Measurements from ENCODE around the gene SPRR5. TPM values are rescaled to one million over a fixed set of nuclear protein-coding genes. Genes with fewer than 3 reads are reported as not detected.

Gene SPRR5
- not detected in 2 replicates for total RNA-seq (2012; rRNA removed)
- polyA plus RNA-seq (2012; rRNA removed), result not detected in 2 replicates
- polyA plus RNA-seq (2012; cell fraction: cytosol; rRNA removed), result not detected in 2 replicates
- polyA plus RNA-seq (2012; cell fraction: nucleus; rRNA removed; ENCODE audit: low replicate concordance), result not detected in 2 replicates
- Bru-seq, nascent RNA, result not detected
- BruChase-seq, experiment 1, labeled RNA remaining after a 6-hour chase, result not detected
- not detected for BruChase-seq, experiment 2, labeled RNA remaining after a 2-hour chase
- long read RNA-seq, result 0 reads

DNA sequence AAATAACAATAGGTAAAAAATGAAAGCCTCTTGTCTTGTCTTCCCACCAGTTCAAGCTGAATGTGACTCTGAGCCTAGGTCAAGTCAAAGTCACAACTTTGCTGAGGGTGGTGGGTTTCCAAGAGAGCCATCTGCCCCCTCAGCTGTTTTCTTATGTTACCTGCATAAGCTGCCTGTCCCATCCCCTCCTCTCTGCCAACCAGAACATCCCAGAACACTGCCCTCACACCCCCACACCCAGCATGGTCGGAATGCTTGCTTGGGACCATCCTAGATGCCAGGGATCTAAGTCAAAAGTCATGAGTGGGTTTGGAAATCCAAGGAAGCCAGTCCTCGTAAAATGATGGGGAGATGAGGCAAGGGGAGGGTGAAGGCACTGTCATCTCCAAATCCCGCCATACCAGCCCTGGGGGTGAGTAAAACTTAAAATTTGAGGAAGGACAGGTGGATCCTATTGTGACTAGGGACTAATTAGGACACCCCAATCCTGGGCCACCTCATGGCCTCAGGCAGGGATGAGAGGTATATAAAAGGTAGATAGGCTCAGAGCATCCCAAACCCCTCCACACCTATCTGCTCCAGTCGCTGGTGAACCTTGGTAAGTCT is at the start of gene SPRR5:
Gene SPRR5 (plus strand): TSS at position 556 of the 606 bp plus-strand sequence. CDS start 1,349 bp downstream, outside the sequence.
- H4K5ac ChIP-seq (ENCODE audit: low read depth, low read length), result no peak within 1 kb of the TSS
- WGBS, 2 experiments (ENCODE audit: extremely low coverage in 2 of 2, insufficient read length in 1 of 2), result no CpG with 5 or more reads among the region's 4 CpGs
- no peak within 1 kb of the TSS for H4K91ac ChIP-seq (ENCODE audit: insufficient read depth, low read depth, low read length)
- H3K23ac ChIP-seq (ENCODE audit: low read depth, low read length), result no peak within 1 kb of the TSS
- H2BK120ac ChIP-seq (ENCODE audit: low read depth, low read length), result no peak within 1 kb of the TSS
- H3K9me3 ChIP-seq (ENCODE audit: control insufficient read depth, insufficient read depth, low read length), result no peaks in the 10 kb centered on the region; the same call in 1 of the 2 replicates
- no peak within 1 kb of the TSS for H3K4me2 ChIP-seq (ENCODE audit: low read depth, low read length)
- no peak within 1 kb of the TSS for H2BK20ac ChIP-seq (ENCODE audit: low read depth, low read length)
- POLR2A ChIA-PET (ENCODE audit: unreplicated experiment), result no interaction called here
- intact Hi-C loops (cut with micrococcal nuclease), result no loop called here
- H3K27ac ChIP-seq (ENCODE audit: insufficient read depth, low read length), result no peak within 1 kb of the TSS
- no peaks in the 10 kb centered on the region for H3K27me3 ChIP-seq (ENCODE audit: control insufficient read depth, insufficient read depth, low read length)
- no peak within 1 kb of the TSS for H4K8ac ChIP-seq (ENCODE audit: low read depth in 2 of 2, low read length in 2 of 2)
- no peak within 1 kb of the TSS for H3K9ac ChIP-seq (ENCODE audit: low read depth, low read length)
- no peak within 1 kb of the TSS for H2BK15ac ChIP-seq (ENCODE audit: low read depth, low read length)
- no peak for ATAC-seq (ENCODE audit: low read depth)
- H2BK5ac ChIP-seq (ENCODE audit: low read depth, low read length, poor library complexity, severe bottlenecking), result no peak within 1 kb of the TSS
- in situ Hi-C loops (cut with MboI; ENCODE audit: low sequenced_read_pairs), result no loop called here
- no peak within 1 kb of the TSS for H3K18ac ChIP-seq (ENCODE audit: low read depth, low read length)
- H3K9me1 ChIP-seq (ENCODE audit: insufficient read depth, low read length), result no peaks in the 10 kb centered on the region
- no peaks in the 10 kb centered on the region for H4K20me1 ChIP-seq (ENCODE audit: insufficient read depth, low read length)
- no peaks in the 10 kb centered on the region for H3K4me1 ChIP-seq (ENCODE audit: control insufficient read depth, insufficient read depth, low read length)
- H3K56ac ChIP-seq (ENCODE audit: extremely low read depth, insufficient read depth, low read length), result no peak within 1 kb of the TSS
- H3K14ac ChIP-seq (replicated peaks; ENCODE audit: low read depth, low read length), result no peak within 1 kb of the TSS
- no peak for TF ChIP-seq ELK1 (IDR thresholded peaks at IDR 0.05; ENCODE audit: borderline replicate concordance, low read depth, low read length)
- TF ChIP-seq MAFK (IDR thresholded peaks at IDR 0.05; ENCODE audit: low read depth, low read length), result no peak
- TF ChIP-seq FOS (IDR thresholded peaks at IDR 0.05; ENCODE audit: low read depth, low read length), result no peak
- TF ChIP-seq, protein P1, sequence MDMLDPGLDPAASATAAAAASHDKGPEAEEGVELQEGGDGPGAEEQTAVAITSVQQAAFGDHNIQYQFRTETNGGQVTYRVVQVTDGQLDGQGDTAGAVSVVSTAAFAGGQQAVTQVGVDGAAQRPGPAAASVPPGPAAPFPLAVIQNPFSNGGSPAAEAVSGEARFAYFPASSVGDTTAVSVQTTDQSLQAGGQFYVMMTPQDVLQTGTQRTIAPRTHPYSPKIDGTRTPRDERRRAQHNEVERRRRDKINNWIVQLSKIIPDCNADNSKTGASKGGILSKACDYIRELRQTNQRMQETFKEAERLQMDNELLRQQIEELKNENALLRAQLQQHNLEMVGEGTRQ (IDR thresholded peaks at IDR 0.05; ENCODE audit: low read depth, low read length), result no peak
- no peak within 1 kb of the TSS for H2AK5ac ChIP-seq (ENCODE audit: low read depth, low read length)
- H2AFZ ChIP-seq (replicated peaks; ENCODE audit: low read length, poor library complexity), result no peak within 1 kb of the TSS
- no TSS peak for BruUV-seq (replicated peaks)
- H3K79me1 ChIP-seq (ENCODE audit: low read depth in 1 of 2, low read length in 2 of 2), result no peaks in the 10 kb centered on the region
- no peak within 1 kb of the TSS for H2AK9ac ChIP-seq (replicated peaks; ENCODE audit: low read depth, low read length, poor library complexity)
- H3K36me3 ChIP-seq (ENCODE audit: control insufficient read depth, insufficient read depth, low read length), result no peaks in the 10 kb centered on the region
- dilution Hi-C loops (cut with HindIII; ENCODE audit: low sequenced_read_pairs, unreplicated experiment), result no loop called here
- no peak for DNase-seq
- no peak within 1 kb of the TSS for H3K4ac ChIP-seq (ENCODE audit: low read depth, low read length)
- no peak within 1 kb of the TSS for H3K4me3 ChIP-seq (ENCODE audit: insufficient read depth, low read depth, low read length)
- CTCF ChIA-PET, result no interaction called here

Data from IMR-90 (cell line).